ENCODE data around the gene CBX6.

DNA sequence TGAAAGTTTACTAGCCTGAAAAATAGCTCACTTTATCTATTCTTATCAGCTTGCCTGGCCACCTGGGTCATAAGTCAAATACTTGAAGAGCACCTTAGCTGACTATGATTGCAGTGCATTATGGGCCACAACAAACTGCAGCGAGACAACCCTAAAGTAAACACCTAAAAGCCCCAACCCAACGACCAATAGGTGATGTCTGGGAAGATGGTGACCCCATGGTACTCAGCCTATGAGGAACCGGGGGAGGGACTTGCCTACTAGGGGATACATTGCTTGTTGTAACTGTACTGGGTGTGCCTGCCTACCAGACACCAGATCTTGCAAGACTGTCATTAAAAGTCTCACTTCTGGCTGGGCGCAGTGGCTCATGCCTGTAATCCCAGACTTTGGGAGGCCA, 49.8 kb upstream of the CBX6 start:
- no peak for TF ChIP-seq ARID2 (IDR thresholded peaks at IDR 0.05)
- TF ChIP-seq ZNF76 (CRISPR knock-in tag; IDR thresholded peaks at IDR 0.05; ENCODE audit: borderline replicate concordance): no peak

All from K562 (cell line).